K562 (cell line): ENCODE results near the gene ERP27. TPM values are rescaled to one million over a fixed set of nuclear protein-coding genes. Genes with fewer than 3 reads are reported as not detected.

Source experiments
- BACH1 ChIP-seq: fragments of 200-800 bp; sonication (Bioruptor generic); IDR thresholded peaks from 2 replicates; pipeline ENCODE4 v1.6.1; 2016; ENCODE audit warnings: missing genetic modification characterization, missing compliant biosample characterization
- CXXC5 ChIP-seq: fragments of 250-450 bp; sonication (Bioruptor Pico); IDR thresholded peaks from 2 replicates; pipeline ENCODE4 v1.8.0; 2022; ENCODE audit warnings: inconsistent platforms, mild to moderate bottlenecking, moderate library complexity
- DMBX1 ChIP-seq: fragments of 250-450 bp; sonication (Bioruptor Pico); IDR thresholded peaks from 2 replicates; pipeline ENCODE4 v1.8.0; 2022; ENCODE audit warnings: inconsistent platforms, mild to moderate bottlenecking, moderate library complexity, borderline replicate concordance
- ETV1 ChIP-seq: fragments of 450-650 bp; conservative IDR thresholded peaks from 2 replicates; pipeline ENCODE4 v1.6.1; 2016; ENCODE audit warnings: missing genetic modification characterization, control low read depth, low read depth, missing compliant biosample characterization
- HMG20A ChIP-seq: fragments of 450-650 bp; formaldehyde crosslinking; conservative IDR thresholded peaks from 2 replicates; pipeline ENCODE4 v1.4.0; 2020; ENCODE audit warnings: mild to moderate bottlenecking, mixed read lengths
- NR2C1 ChIP-seq, 2 experiments: fragments of 450-650 bp; IDR thresholded peaks; 2 replicates each; pipeline ENCODE4 v1.6.1; 2017; ENCODE audit warnings: mild to moderate bottlenecking in 2 of 2, antibody characterized with exemption in 1 of 2, inconsistent platforms in 1 of 2, missing compliant biosample characterization in 1 of 2, missing genetic modification characterization in 1 of 2
- PHB2 ChIP-seq: fragments of 450-650 bp; IDR thresholded peaks from 2 replicates; pipeline ENCODE4 v1.6.1; 2017; ENCODE audit warnings: low read depth
- SLC30A9 ChIP-seq: fragments of 250-450 bp; sonication (Bioruptor Pico); IDR thresholded peaks from 2 replicates; pipeline ENCODE4 v1.8.0; 2022; ENCODE audit warnings: mild to moderate bottlenecking, moderate library complexity
- SRF ChIP-seq, 2 experiments: fragments of 250-450, 450-650 bp in 1 of 2; sonication (Bioruptor Pico) in 1 of 2; sonication (generic) in 1 of 2; formaldehyde crosslinking; IDR thresholded peaks; 2 replicates each; pipeline versions ENCODE4 v1.5.0 to v1.5.1; 2020 to 2022; ENCODE audit warnings: mild to moderate bottlenecking in 1 of 2, missing genetic modification reagents in 1 of 2
- TEAD4 ChIP-seq, 2 experiments: sonication (generic) in 1 of 2; formaldehyde crosslinking in 1 of 2; IDR thresholded peaks; 2 replicates each; pipeline versions ENCODE4 v1.6.1 to v1.8.0; 2012 to 2022; ENCODE audit warnings: borderline replicate concordance in 1 of 2, inconsistent platforms in 1 of 2, low read length in 1 of 2, mild to moderate bottlenecking in 1 of 2, missing genetic modification reagents in 1 of 2
- ZNF583 ChIP-seq: fragments of 250-450 bp; sonication (Bioruptor Pico); IDR thresholded peaks from 2 replicates; pipeline ENCODE4 v1.4.0; 2020
- ZNF644 ChIP-seq: fragments of 200-800 bp; sonication (Bioruptor generic); IDR thresholded peaks from 2 replicates; pipeline ENCODE4 v1.6.1; 2016; ENCODE audit warnings: low read depth, missing genetic modification characterization, missing compliant biosample characterization
- polyA plus RNA-seq, 8 experiments: library from polyadenylated mRNA; depleted of rRNA in 4 of 8; stranded (reverse) in 5 of 8; unstranded in 3 of 8; fragments of >200 nt; fragmentation: Nextera tagmentation in 2 of 8; fragmentation: Illumina TruSeq in 1 of 8; extraction: Ambion mirVana in 2 of 8; extraction: Trizol in 1 of 8; gene quantifications; 2 replicates each; pipeline versions ENCODE4 v1.2.1 to v1.2.3, GENCODE V29; 2011 to 2014; ENCODE audit warnings: inconsistent platforms in 1 of 8, missing spikeins in 1 of 8
- total RNA-seq, 7 experiments: library from RNA; depleted of rRNA in 6 of 7; stranded (reverse); fragments of >200 nt in 6 of 7; fragmentation: Illumina TruSeq in 2 of 7; extraction: Trizol in 2 of 7; gene quantifications; 2 replicates each; pipeline versions ENCODE4 v1.2.1 to v1.2.3, GENCODE V29; 2011 to 2021; ENCODE audit warnings: low replicate concordance in 1 of 7
- TF ChIP-seq, protein P1 (sequence below): sonication (generic); formaldehyde crosslinking; IDR thresholded peaks from 2 replicates; pipeline ENCODE4 v1.8.0; 2023; ENCODE audit warnings: mild to moderate bottlenecking, missing genetic modification reagents
- TF ChIP-seq, protein P2 (sequence below): fragments of 450-650 bp; IDR thresholded peaks from 2 replicates; pipeline ENCODE4 v1.6.1; 2016; ENCODE audit warnings: missing biosample characterization, missing genetic modification characterization
- TF ChIP-seq, protein P3 (sequence below): fragments of 250-450 bp; sonication (Bioruptor Pico); IDR thresholded peaks from 2 replicates; pipeline ENCODE4 v1.5.0; 2022; ENCODE audit warnings: mild to moderate bottlenecking
- TF ChIP-seq, protein P4 (sequence below): fragments of 450-650 bp; IDR thresholded peaks from 2 replicates; pipeline ENCODE4 v1.6.1; 2016
- TF ChIP-seq, protein P5 (sequence below): fragments of 250-450 bp; sonication (Bioruptor Pico); IDR thresholded peaks from 2 replicates; pipeline ENCODE4 v1.5.0; 2021

Gene ERP27
- total and polyA plus RNA-seq, 9 of the 15 experiments (the other 6 are each of a cell fraction or from before 2014, with no cell fraction given) = 0.07 to 0.27 (median 0.11) TPM; not detected in 6

DNA sequence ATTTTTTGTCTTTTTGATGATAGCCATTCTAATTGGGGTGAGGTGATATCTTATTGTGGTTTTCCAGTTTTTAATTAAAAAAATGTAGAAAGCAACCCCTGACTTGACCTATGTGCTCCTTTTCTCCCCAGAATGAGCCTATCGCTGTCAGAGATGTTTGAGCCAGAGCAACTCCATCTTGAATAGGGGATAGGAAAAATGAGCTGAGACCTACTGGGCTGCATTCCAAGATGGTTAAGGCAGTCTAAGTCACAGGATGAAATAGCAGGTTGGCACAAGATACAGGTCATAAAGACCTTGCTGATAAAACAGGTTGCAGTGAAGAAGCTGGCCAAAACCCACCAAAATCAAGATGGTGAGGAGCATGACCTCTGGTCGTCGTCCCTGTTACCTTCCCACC lies 13.8 kb downstream of the ERP27 start (continued):
- TF ChIP-seq, protein P1, sequence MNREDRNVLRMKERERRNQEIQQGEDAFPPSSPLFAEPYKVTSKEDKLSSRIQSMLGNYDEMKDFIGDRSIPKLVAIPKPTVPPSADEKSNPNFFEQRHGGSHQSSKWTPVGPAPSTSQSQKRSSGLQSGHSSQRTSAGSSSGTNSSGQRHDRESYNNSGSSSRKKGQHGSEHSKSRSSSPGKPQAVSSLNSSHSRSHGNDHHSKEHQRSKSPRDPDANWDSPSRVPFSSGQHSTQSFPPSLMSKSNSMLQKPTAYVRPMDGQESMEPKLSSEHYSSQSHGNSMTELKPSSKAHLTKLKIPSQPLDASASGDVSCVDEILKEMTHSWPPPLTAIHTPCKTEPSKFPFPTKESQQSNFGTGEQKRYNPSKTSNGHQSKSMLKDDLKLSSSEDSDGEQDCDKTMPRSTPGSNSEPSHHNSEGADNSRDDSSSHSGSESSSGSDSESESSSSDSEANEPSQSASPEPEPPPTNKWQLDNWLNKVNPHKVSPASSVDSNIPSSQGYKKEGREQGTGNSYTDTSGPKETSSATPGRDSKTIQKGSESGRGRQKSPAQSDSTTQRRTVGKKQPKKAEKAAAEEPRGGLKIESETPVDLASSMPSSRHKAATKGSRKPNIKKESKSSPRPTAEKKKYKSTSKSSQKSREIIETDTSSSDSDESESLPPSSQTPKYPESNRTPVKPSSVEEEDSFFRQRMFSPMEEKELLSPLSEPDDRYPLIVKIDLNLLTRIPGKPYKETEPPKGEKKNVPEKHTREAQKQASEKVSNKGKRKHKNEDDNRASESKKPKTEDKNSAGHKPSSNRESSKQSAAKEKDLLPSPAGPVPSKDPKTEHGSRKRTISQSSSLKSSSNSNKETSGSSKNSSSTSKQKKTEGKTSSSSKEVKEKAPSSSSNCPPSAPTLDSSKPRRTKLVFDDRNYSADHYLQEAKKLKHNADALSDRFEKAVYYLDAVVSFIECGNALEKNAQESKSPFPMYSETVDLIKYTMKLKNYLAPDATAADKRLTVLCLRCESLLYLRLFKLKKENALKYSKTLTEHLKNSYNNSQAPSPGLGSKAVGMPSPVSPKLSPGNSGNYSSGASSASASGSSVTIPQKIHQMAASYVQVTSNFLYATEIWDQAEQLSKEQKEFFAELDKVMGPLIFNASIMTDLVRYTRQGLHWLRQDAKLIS = no peak
- TF ChIP-seq TEAD4 (IDR thresholded peaks at IDR 0.05; ENCODE audit: low read length) (no peak), TEAD4 (CRISPR knock-in tag; IDR thresholded peaks at IDR 0.05; ENCODE audit: borderline replicate concordance) (no peak), NR2C1 (IDR thresholded peaks at IDR 0.05) (no peak), NR2C1 (tag; IDR thresholded peaks at IDR 0.05) (peak; percentile 19; the same call in 1 of the 2 replicates), ZNF583 (CRISPR knock-in tag) (peak; percentile 84; the same call in 1 of the 2 replicates), HMG20A (no peak), SRF (CRISPR knock-in tag; IDR thresholded peaks at IDR 0.05) (no peak), DMBX1 (CRISPR knock-in tag) (peak; percentile 82), ETV1 (tag) (no peak), PHB2 (no peak), CXXC5 (CRISPR knock-in tag) (peak; percentile 63; the same call in 1 of the 2 replicates), BACH1 (tag) (peak; percentile 71; the same call in 1 of the 2 replicates), SLC30A9 (CRISPR knock-in tag) (no peak), ZNF644 (tag) (0 out of 2 replicates have a peak, but pooled peaks have one; percentile 33)
- TF ChIP-seq, protein P2, sequence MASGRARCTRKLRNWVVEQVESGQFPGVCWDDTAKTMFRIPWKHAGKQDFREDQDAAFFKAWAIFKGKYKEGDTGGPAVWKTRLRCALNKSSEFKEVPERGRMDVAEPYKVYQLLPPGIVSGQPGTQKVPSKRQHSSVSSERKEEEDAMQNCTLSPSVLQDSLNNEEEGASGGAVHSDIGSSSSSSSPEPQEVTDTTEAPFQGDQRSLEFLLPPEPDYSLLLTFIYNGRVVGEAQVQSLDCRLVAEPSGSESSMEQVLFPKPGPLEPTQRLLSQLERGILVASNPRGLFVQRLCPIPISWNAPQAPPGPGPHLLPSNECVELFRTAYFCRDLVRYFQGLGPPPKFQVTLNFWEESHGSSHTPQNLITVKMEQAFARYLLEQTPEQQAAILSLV = peak; percentile 71; the same call in 1 of the 2 replicates
- TF ChIP-seq, protein P3, sequence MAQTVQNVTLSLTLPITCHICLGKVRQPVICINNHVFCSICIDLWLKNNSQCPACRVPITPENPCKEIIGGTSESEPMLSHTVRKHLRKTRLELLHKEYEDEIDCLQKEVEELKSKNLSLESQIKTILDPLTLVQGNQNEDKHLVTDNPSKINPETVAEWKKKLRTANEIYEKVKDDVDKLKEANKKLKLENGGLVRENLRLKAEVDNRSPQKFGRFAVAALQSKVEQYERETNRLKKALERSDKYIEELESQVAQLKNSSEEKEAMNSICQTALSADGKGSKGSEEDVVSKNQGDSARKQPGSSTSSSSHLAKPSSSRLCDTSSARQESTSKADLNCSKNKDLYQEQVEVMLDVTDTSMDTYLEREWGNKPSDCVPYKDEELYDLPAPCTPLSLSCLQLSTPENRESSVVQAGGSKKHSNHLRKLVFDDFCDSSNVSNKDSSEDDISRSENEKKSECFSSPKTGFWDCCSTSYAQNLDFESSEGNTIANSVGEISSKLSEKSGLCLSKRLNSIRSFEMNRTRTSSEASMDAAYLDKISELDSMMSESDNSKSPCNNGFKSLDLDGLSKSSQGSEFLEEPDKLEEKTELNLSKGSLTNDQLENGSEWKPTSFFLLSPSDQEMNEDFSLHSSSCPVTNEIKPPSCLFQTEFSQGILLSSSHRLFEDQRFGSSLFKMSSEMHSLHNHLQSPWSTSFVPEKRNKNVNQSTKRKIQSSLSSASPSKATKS (CRISPR knock-in tag) = no peak
- TF ChIP-seq, protein P4, sequence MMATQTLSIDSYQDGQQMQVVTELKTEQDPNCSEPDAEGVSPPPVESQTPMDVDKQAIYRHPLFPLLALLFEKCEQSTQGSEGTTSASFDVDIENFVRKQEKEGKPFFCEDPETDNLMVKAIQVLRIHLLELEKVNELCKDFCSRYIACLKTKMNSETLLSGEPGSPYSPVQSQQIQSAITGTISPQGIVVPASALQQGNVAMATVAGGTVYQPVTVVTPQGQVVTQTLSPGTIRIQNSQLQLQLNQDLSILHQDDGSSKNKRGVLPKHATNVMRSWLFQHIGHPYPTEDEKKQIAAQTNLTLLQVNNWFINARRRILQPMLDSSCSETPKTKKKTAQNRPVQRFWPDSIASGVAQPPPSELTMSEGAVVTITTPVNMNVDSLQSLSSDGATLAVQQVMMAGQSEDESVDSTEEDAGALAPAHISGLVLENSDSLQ = no peak
- TF ChIP-seq, protein P5, sequence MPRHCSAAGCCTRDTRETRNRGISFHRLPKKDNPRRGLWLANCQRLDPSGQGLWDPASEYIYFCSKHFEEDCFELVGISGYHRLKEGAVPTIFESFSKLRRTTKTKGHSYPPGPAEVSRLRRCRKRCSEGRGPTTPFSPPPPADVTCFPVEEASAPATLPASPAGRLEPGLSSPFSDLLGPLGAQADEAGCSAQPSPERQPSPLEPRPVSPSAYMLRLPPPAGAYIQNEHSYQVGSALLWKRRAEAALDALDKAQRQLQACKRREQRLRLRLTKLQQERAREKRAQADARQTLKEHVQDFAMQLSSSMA (CRISPR knock-in tag) = no peak
